Gastrocnemius medialis (tissue), 4 donors: ENCODE results near the gene ASB5.

Experiments
- CTCF ChIP-seq, 5 experiments: fragments of 450-650 bp in 3 of 5; fragments of 200-600 bp in 2 of 5; sonication (generic) in 2 of 5; IDR thresholded peaks in 4 of 5; conservative IDR thresholded peaks in 1 of 5; 1 replicate in 4 of 5; 2 replicates in 1 of 5; pipeline ENCODE4 v1.5.1; 2016 to 2019; ENCODE audit warnings: antibody characterized with exemption in 5 of 5, mild to moderate bottlenecking in 3 of 5, moderate library complexity in 3 of 5
- POLR2A ChIP-seq, 2 donors: fragments of 450-650 bp; IDR thresholded peaks; one replicate each; pipeline ENCODE4 v1.6.1; 2017; ENCODE audit warnings: antibody characterized with exemption in 2 of 2, mild to moderate bottlenecking in 2 of 2, moderate library complexity in 2 of 2

GRCh38 chr4:176309046-176309445 lies 40.0 kb upstream of the ASB5 start:
- TF ChIP-seq CTCF (IDR thresholded peaks at IDR 0.05 in 4 of 5, conservative IDR thresholded peaks at IDR 0.05 in 1 of 5) (no peak), POLR2A (IDR thresholded peaks at IDR 0.05) (no peak)
